VCaP (cell line): ENCODE measurements around the gene MYOZ3.

Experiments
- H3K27ac ChIP-seq: fragments of 450-650 bp; 2 replicates; pipeline ENCODE4 v1.5.1; 2017
- TF ChIP-seq, protein P1 (sequence below): fragments of 450-650 bp; conservative IDR thresholded peaks from 2 replicates; pipeline ENCODE4 v1.5.1; 2017; ENCODE audit warnings: mild to moderate bottlenecking, moderate library complexity

The MYOZ3 gene

DNA sequence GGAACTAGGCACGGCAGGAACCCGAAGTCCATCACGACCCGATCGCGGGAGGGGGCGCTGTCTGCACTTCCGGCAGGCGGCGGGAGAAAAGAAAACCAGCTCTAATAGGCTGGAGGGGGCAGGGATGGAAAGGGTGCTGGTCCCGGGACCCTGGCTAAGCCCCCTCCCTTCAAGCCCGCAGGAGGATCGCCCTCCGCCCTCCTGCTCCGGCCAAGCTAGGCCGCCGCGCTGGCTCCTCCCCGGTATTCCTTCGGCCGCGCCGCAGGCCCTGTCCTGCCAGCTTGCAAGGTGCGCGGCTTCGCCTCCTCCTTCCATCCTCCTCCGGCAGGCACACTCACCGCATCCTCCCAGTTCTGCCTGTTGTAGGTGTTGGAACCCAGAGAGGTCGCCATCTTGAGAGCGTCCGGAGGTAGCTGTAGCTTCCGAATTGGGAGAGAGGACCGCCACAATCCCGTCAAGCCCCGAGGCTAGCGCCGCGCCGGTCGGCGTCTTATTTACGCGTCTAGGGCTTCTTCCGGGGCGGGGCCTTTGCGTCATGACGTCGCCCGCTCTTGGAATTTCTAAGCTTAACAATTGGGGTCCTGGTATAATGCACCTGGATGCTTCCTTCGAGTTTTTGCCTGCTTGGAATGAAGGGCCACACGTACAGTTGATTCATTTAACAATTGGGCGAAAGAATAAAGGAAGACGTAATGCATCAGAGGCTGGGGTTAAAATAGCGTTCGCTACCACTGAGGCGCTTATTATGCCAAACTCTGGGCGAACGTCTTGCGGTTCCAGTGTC, 39.7 kb downstream of the MYOZ3 start, which contains the start of gene RBM22:
TSS of gene RBM22 (minus strand) at position 469 of the 784 bp plus-strand sequence. CDS start at position 392, 77 bp downstream.
- peak within 1 kb of the TSS; percentile 95 for H3K27ac ChIP-seq
- TF ChIP-seq, protein P1, sequence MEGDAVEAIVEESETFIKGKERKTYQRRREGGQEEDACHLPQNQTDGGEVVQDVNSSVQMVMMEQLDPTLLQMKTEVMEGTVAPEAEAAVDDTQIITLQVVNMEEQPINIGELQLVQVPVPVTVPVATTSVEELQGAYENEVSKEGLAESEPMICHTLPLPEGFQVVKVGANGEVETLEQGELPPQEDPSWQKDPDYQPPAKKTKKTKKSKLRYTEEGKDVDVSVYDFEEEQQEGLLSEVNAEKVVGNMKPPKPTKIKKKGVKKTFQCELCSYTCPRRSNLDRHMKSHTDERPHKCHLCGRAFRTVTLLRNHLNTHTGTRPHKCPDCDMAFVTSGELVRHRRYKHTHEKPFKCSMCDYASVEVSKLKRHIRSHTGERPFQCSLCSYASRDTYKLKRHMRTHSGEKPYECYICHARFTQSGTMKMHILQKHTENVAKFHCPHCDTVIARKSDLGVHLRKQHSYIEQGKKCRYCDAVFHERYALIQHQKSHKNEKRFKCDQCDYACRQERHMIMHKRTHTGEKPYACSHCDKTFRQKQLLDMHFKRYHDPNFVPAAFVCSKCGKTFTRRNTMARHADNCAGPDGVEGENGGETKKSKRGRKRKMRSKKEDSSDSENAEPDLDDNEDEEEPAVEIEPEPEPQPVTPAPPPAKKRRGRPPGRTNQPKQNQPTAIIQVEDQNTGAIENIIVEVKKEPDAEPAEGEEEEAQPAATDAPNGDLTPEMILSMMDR = peak; percentile 63

DNA sequence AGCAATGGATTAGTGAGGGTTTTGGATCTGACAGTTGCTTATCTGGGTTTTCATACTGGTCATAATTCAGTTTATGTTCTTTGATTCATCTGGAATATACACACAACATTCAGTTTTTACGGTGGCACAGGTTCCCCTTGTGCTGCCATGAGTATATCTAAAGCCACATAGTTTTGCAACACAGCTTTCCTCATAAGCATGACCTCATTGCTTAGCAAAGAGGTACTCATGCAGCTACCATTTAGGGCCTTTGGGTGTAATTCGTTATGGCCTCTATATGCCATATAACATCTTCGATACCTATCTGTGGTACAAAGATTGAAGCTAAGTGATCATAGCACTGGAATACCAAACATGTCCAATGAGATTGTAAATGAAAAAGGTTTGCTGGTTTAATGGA, 42.7 kb downstream of the MYOZ3 start:
- TF ChIP-seq, protein P1 = no peak
- no peak overlapping the region for H3K27ac ChIP-seq

DNA sequence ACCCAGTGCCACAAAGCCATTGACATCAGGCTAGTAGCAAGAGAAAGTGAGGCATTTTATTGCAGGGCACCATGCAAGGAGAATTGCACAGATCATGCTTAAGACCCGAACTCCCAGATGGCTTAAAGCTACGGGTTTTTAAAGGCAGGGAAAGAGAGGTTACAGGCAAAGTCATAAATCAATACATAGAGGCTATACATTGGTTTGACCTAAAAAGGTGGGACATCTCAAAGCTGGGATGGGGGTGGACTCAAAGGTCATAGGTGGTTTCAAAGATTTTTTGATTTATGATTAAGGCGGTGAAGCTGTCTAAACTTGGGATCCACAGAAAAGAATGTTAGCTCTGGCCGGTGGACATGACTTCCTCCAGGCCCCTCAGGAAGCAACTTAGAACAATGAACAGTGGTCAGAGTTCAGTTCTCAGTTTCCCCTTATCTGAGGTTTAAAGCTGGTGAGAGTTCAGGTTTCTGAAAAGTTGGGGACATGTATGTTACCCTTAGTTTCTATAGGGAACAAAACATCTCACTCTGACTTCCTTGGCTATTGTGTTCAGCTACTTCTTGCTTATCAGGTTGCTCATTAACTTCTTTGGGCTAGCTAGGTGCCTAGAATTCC, 45.8 kb downstream of the MYOZ3 start:
- TF ChIP-seq, protein P1 = no peak
- H3K27ac ChIP-seq = no peak overlapping the region

DNA sequence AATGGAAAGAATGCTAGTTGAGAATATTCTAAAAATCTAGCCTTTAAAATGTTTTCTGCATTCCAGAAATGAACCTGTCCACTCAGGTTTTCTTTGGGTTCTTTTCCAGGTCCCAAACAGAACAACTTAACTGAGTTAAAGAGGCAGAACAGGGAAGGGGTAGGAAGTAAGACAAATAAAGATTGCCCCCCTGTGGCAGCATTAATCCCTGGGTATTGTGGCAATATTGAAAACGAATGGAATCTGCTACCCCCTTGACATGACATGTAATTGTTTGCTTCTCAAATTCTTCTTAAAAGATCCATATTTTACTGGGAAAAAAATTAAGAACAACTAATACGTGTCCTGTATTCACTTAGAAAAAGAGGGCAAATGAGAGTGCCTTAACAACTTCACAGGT, 49.1 kb downstream of the MYOZ3 start:
- TF ChIP-seq, protein P1 = peak; percentile 47
- no peak overlapping the region for H3K27ac ChIP-seq

DNA sequence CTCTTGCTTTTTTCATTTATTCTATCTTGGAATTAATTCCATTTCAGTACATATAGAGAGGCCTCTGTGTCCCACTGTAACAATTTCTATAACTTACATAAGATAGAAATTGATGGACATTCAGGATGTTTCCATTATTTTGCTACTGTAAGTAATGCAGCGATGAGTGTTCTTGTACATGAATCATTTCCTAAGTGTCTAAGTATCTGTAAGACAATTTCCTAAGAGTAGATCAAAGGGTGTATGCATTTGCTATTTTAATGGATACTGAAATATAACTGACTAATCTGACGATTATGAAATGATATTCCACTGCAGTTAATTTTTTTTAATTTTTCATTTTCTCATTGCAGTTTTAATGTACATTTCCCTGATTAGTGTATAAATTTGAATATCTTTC, 62.8 kb downstream of the MYOZ3 start:
- TF ChIP-seq, protein P1 = no peak
- H3K27ac ChIP-seq = peak overlapping the region; percentile 44
